Cardiac septum (tissue), 1 donor: ENCODE data around the gene PCDHB3. TPM values are rescaled to one million over a fixed set of nuclear protein-coding genes. Genes with fewer than 3 reads are reported as not detected.
"Not testable (repeated sequence)": the region's sequence is repeated elsewhere in the genome, so short reads cannot be mapped to it uniquely, and the experiment has no call there.

Experiments
- DNase-seq: peaks from one replicate; pipeline ENCODE4 v3.0.0-alpha.2; 2020; ENCODE audit warnings: low spot score
- intact Hi-C: fragments of 100-400 bp; cut with DNase I; formaldehyde crosslinking; loops from one replicate; pipeline ENCODE4 v1.14.0; 2022
- long read RNA-seq: library from polyadenylated mRNA; unstranded; transcript quantifications from one replicate; pipeline ENCODE4 v2.0.0, GENCODE V29; 2021
- total RNA-seq: library from RNA; stranded (reverse); fragmentation: NEBNext Ultra II Directional; extraction: Animal tissue kit (Norgen Biotek cat#: 25700); gene quantifications from one replicate; pipeline ENCODE4 v1.2.1, GENCODE V29; 2021
- donor health status: DM: no; HTN: no; CAD: no.

PCDHB3 gene
- 1.4 TPM for total RNA-seq
- long read RNA-seq, result 0 reads

GRCh38 chr5:141100243-141100805 is at the start of gene PCDHB3:
TSS of gene PCDHB3 (plus strand) at chr5:141100473. CDS start at chr5:141100650, 177 bp downstream.
- no peak for DNase-seq
- intact Hi-C loops, result no loop called here

- intact Hi-C loops, result no loop called here
- DNase-seq, result no peak
These were observed 49.4 kb upstream of the PCDHB3 start, which contains the start of gene PCDHB1 for GRCh38 chr5:141050622-141051520. TSS of gene PCDHB1 (plus strand) at chr5:141051374. CDS start at chr5:141051471, 97 bp downstream.

GRCh38 chr5:141051521-141051866 is 48.8 kb upstream of the PCDHB3 start:
- DNase-seq, result no peak
- intact Hi-C loops, result no loop called here

GRCh38 chr5:141077826-141078225 is 22.4 kb upstream of the PCDHB3 start:
- intact Hi-C loops, result no loop called here
- no peak for DNase-seq

GRCh38 chr5:141082228-141082627 is 18.0 kb upstream of the PCDHB3 start:
- no peak for DNase-seq

GRCh38 chr5:141084487-141084989 is 15.7 kb upstream of the PCDHB3 start:
- DNase-seq, result no peak
- intact Hi-C loops, result loop anchor here (10.0 kb wide), 1 partner anchor 480 kb away; no protein-coding TSS in a partner anchor

More at GRCh38 chr5:141082228-141082627, 18.0 kb upstream of the PCDHB3 start:
- intact Hi-C loops, result loop anchor here (10.0 kb wide), 1 partner anchor 483 kb away; no protein-coding TSS in a partner anchor

GRCh38 chr5:141094481-141095262 is 5.6 kb upstream of the PCDHB3 start, which contains the start of gene PCDHB2:
TSS of gene PCDHB2 (plus strand) at chr5:141094615. CDS start at chr5:141094791, 176 bp downstream.
- intact Hi-C loops, result no loop called here
- DNase-seq, result no peak

- intact Hi-C loops, result no loop called here
- no peak for DNase-seq
These were observed 5.0 kb upstream of the PCDHB3 start for GRCh38 chr5:141095263-141095641.

- DNase-seq, intact Hi-C loops: not testable (repeated sequence)
These were observed 4.1 kb upstream of the PCDHB3 start for GRCh38 chr5:141096181-141096580.

- intact Hi-C loops, result not testable (repeated sequence)
These were observed 3.7 kb upstream of the PCDHB3 start for GRCh38 chr5:141096586-141096985.

GRCh38 chr5:141101059-141101458 is 786 bp downstream of the PCDHB3 start:
- no peak for DNase-seq
- intact Hi-C loops, result no loop called here

More at GRCh38 chr5:141096586-141096985, 3.7 kb upstream of the PCDHB3 start:
- DNase-seq, result not testable (repeated sequence)

- intact Hi-C loops, DNase-seq: not testable (repeated sequence)
These were observed 1.8 kb downstream of the PCDHB3 start for GRCh38 chr5:141102070-141102469.

- DNase-seq, intact Hi-C loops: not testable (repeated sequence)
These were observed 2.2 kb downstream of the PCDHB3 start for GRCh38 chr5:141102471-141102870.

- DNase-seq, result no peak
- intact Hi-C loops, result no loop called here
These were observed 5.1 kb downstream of the PCDHB3 start for GRCh38 chr5:141105350-141105749.

- no peak for DNase-seq
- intact Hi-C loops, result no loop called here
These were observed 19.0 kb downstream of the PCDHB3 start for GRCh38 chr5:141119250-141119649.

- DNase-seq, result no peak
- intact Hi-C loops, result no loop called here
These were observed 21.3 kb downstream of the PCDHB3 start, which contains the start of gene PCDHB4 for GRCh38 chr5:141121563-141121962. TSS of gene PCDHB4 (plus strand) at chr5:141121818. CDS start at chr5:141121999, 181 bp downstream.

GRCh38 chr5:141121985-141122384 is 21.7 kb downstream of the PCDHB3 start:
- no peak for DNase-seq
- intact Hi-C loops, result no loop called here

- intact Hi-C loops, DNase-seq: not testable (repeated sequence)
These were observed 23.3 kb downstream of the PCDHB3 start for GRCh38 chr5:141123396-141124135.

GRCh38 chr5:141127305-141127704 is 27.0 kb downstream of the PCDHB3 start:
- intact Hi-C loops, result no loop called here
- DNase-seq, result no peak
